CD4-positive, alpha-beta T cell treated with Interleukin-17A for 1 hour (primary cell): ENCODE measurements around the gene NOL7.

Experiments used
- DNase-seq: peaks from one replicate; pipeline ENCODE4 v3.0.0-alpha.2; 2020

NOL7 gene

DNA sequence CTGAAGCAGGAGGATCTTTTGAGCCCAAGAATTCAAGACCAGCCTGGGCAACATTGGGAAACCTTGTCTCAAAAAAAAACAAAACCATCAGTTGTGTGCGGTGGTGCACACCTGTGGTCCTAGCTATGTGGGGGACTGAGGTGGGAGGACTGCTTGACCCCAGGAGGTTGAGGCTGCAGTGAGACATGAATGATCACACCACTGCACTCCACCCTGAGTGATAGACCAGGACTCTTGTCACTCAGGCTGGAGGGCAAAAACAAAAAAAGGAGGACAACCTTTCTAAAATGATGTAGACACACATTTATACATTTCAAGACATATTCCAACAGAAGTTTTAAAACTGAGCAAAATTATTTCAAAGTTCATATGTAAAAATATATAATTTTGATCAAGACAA is 45.1 kb downstream of the NOL7 start:
- DNase-seq = no peak

GRCh38 chr6:13660893-13661292 is 45.8 kb downstream of the NOL7 start:
- no peak for DNase-seq

DNA sequence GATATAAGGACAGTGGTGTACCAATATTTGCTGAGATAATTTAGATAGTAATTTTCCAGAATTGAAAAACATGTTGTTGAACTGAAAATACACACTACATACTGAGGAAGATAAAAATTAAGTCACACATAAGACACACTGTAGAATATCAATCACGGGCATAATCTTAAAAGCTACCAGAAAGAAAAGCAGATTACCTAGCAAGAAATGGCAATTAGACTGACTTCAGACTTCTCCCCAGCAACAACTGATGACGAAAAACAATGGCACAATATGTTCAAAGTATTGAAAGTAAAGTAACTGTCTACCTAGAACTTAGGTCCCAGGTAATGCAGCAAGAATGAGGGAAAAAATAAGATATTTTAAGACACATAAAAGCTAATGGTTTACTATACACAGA is 46.5 kb downstream of the NOL7 start:
- no peak for DNase-seq

DNA sequence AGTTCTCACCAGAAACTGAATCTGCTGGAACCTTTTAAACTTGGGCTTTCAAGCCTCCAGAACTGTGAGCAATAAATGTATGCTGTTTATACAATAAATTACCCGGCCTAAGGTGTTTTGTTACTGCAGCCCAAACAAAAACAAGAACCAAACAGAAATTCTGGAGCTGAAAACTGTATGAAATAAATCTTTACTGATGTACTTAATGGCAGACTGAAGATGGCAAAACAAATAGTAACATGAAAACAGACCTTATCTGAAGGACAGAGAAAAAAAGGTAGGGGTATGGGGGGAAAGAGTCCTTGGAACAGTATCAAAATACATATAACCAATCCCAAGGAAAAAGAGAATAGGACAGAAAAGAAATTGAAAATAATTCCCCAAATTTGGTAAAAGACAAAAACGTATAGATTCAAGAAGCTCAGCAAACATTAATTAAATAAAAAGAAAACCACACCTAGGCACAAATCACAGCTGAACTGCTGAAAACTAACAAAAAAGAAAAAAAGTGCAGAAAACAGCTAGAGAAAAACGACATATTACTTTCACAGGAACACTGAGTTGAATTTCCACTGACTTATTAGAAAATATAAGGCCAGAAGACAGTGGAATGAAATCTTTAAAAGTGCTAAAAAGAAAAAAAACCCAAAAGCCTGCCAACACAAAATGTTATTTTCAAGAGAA is 47.7 kb downstream of the NOL7 start:
- no peak for DNase-seq

DNA sequence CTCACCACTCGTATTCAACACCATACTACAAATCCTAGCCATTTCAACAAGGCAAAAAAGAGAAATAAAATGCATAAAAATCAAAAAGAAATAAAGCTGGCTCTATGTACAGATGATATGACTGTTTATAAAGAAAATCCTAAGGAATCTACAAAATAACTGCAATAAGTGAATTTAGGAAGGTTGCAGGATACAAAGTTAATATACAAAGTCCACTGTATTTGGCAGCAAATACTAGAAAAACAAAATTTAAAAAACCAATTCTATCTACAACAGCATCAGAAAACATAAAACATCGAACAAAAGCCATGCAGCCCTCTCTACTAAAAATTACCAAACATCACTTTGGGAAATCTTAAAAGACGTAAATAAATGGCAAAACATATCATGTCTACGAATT is 48.9 kb downstream of the NOL7 start:
- no peak for DNase-seq

DNA sequence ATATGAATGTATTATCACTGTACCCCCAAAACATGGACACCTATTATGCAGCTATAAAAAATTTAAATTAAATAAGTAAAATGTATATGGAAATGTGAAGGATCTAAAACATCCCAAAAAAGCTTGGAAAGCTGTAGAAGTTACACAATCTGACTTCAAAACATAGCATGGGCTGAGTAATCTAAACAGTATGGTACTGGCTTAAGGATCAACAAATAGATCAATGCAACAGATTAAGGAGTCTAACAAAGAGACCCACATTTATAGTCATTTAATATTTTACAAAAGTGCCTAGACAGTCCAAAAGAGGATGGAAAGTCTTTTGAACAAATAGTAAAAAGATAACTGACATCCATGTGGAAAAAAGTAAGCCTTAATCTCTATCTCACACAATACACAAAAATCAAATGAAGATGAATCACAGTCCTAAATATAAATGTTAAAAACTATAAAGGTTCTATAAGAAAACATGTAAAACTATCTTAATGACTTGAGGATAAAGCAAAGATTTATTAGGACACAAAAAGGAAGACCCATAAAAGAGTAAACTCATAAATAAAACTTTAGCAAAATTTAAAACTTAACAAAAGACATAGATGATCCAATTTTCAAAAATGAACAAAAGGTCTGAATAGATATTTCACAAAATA is 49.7 kb downstream of the NOL7 start:
- DNase-seq = no peak

DNA sequence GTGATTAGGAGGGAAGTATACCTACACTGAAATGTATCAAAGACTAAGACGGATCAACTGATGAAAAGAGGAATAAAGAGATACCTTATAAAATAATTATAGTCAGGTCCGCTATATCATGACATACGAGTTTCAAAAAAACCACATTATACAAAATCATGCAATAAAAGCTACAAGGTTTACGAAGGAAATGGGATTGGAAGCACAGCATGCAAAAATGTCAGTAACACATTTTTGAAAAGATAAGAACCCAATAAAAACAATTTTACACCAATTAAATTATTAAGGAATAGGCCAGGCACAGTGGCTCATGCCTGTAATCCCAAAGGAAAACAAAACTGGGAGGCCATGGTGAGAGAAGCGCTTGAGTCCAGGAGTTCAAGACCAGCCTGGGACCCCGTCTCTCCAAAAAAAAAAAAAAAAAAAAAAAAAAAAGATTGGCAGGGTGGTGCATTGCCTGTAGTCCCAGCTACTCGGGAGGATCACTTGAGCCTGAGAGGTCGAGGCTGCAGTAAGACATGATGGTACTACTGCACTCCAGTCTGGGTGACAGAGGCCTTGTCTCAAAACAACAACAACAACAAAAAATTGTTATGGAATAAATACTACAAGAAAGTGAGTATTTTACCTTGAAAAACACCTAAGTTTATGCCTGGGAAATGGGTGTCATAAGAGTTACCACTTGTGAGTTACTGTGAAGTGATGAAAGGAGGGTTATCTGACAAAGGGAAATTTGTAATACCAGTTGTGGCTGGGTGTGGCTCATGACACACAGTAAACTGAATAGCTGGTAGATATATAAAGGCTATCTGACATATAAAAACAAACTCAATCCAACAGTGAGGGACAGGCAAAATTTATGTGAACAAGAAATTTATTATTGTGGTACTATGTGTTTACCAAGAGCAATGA is 51.3 kb downstream of the NOL7 start:
- peak; percentile 34 for DNase-seq

GRCh38 chr6:13667655-13668054 is 52.5 kb downstream of the NOL7 start:
- DNase-seq = no peak

GRCh38 chr6:13668291-13668928 is 53.3 kb downstream of the NOL7 start:
- peak; percentile 34 for DNase-seq

DNA sequence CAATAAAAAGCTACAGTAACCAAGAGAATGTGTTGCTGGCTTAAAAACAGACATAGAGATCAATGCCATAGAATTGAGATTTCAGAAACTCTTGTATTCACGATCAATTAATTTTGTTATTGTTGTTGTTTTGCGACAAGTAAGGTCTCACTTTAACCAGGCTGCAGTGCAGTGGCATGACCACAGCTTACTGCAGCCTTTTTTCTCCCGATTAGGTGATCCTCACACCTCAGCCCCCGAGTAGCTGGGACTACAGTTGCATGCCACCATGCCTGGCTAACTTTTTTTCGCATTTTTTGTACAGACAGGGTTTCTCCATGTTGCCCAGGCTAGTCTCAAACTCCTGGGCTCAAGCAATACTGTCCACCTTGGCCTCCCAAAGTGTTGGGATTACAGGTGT is 54.3 kb downstream of the NOL7 start:
- DNase-seq = no peak
